ENCODE data around the gene VASH2.
"Not testable (repeated sequence)": the region's sequence is repeated elsewhere in the genome, so short reads cannot be mapped to it uniquely, and the experiment has no call there.

Gene VASH2

DNA sequence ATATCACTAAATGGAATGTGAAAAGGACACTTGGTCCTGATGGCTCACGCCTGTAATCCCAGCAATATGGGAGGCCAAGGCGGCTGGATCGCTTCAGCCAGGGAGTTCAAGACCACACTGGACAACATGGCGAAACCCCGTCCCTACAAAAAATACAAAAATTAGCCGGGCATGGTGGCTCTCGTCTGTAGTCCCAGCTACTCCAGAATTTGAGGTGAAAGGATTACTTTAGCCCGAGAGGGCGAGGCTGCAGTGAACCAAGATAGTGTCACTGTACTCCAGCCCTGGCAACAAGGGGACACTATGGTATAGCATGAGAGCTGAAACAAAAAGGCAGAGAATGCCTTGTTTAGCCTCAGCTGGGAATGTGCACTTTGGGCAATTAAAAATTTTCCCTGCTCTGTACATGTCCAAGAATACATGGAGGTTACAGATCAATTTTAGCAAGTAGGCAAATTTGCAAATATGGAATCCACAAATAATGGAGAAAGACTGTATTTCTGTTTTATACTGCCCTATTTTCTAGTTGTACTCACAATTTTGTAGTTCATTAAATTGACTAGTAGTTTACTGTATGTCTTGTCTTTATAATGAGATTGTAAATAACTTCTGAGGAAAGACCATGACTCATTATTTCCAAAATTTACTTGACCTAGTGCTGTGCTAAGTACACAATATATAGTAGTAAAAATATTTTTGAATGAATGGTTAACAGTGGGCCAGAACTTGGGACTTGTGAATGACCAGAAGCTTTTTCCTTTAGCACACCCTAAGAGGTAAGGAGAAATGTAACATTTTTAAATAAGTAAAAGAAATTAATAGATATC lies 67.3 kb downstream of the VASH2 start:
- no peak overlapping the region for H3K27ac ChIP-seq
- DNase-seq (ENCODE audit: low read depth, low spot score), result no peak

DNA sequence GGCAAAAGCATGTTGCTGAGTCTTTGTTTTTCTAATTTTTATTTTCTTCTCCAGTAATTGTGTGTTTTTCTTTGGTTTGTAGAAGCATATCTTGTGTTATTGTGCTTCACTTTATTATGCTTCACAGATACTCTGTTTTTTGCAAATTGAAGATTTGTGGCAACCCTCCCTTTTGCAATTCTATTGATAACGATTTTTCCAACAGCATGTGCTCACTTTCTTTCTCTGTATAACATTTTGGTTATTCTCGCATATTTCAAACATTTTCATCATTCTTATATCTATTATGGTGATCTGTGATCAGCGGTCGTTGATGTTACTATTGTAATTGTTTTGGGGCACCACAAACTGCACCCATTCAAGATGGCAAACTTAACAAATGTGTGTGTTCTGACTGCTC lies 69.1 kb downstream of the VASH2 start:
- no peak overlapping the region for H3K27ac ChIP-seq
- no peak for DNase-seq (ENCODE audit: low read depth, low spot score)

DNA sequence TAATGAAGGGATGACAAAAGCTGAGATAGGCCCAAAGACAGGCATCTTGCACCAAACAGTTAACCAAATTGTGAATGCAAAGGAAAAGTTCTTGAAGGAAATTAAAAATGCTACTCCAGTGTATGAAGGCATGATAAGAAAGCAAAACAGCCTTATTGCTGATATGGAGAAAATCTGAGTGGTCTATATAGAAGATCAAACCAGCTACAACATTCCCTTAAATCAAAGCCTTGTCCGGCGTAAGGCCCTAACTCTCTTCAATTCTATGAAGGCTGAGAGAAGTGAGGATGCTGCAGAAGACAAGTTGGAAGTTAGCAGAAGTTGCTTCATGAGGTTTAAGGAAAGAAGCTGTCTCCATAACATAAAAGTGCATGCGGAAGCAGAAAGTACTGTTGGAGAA lies 69.7 kb downstream of the VASH2 start:
- DNase-seq (ENCODE audit: low read depth, low spot score), result no peak
- no peak overlapping the region for H3K27ac ChIP-seq

DNA sequence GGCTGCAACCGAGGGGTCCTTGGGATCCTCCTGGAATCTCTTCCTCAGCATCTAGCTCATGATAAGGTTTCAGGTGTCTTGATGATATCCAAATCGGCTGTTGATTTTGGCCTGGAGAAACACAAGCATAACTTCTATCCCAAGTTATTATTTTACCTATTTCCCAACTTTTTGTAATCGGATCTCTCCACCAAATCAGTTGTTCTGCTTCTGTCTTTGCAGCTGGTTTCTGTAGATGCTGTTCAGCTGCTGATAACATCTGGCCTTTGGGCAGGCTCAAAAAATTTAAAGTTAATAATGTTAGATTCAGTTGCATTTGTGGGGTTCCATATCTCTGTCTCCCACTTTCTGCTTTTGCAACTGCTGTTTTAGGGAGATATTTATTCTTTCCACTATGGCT lies 76.7 kb downstream of the VASH2 start:
- H3K27ac ChIP-seq; DNase-seq (ENCODE audit: low read depth, low spot score): not testable (repeated sequence)

DNA sequence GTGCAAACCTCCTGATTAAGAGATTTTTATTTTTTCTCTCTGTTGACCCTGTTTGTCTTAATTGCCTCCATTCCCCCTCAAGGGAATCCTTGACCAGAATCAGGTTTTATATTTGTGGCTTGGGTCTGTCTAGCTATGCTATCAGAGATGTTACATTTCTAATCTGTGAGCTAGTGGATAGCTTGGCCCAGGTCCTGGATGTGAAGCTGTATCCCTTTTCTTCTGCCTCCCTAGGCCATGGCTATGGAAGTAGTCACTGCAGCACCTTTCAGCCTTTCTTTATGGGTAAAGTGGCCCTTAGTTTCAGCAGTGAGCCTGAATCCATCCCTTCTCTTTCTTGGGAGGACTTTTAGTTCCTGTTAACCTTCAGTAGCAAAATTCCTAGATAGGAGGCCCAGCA lies 82.3 kb downstream of the VASH2 start:
- no peak for DNase-seq (ENCODE audit: low read depth, low spot score)
- H3K27ac ChIP-seq, result no peak overlapping the region

DNA sequence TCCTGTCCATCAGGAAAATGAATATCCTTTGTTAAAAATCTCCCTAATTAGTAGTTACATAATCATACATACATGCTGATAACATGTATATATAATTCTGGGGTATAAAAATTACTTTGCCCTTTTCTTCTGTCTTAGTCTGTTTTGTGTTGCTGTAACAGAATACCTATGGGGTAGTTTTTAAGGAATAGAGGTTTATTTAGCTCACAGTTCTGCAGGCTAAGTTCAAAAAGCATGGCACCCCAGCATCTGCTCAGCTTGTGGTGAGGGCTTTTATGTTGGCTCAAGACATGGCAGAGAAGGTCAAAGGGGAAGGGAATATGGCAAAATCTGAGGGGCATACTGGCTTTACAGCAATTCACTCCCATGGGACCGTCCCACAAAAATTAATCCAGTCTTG lies 84.4 kb downstream of the VASH2 start:
- no peak overlapping the region for H3K27ac ChIP-seq
- no peak for DNase-seq (ENCODE audit: low read depth, low spot score)

DNA sequence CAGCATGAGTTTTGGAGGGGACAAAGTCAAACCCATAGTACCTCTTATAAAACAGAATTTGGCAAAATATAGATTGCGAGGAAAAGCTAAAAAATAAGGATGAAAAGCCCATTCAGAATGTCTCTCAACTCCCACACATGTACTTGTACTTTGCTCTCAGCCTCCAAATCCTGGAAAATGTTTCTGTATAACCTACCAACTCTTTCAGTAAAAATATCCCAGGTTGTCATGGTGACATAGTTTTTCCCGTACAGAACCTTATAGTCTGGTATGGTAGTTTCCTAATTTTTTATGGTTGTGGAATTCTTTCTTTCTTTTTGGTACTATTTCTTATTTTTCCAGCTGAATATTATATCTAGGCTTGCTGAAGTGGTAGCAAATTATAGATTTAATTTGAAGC lies 85.2 kb downstream of the VASH2 start:
- no peak for DNase-seq (ENCODE audit: low read depth, low spot score)
- H3K27ac ChIP-seq, result no peak overlapping the region

All from epithelial cell of prostate (primary cell).